Breast epithelium (tissue), 4 donors: ENCODE results near the gene SP2. TPM values are rescaled to one million over a fixed set of nuclear protein-coding genes. Genes with fewer than 3 reads are reported as not detected.
A peak's percentile ranks its signal among the peaks of the same experiment; 100 is the strongest.

ENCODE experiments used
- DNase-seq, 2 donors: peaks; one replicate each; pipeline ENCODE4 v3.0.0-alpha.2; 2019; ENCODE audit warnings: low spot score in 2 of 2
- H3K27ac ChIP-seq, 2 donors: fragments of 200-600 bp; sonication (generic) in 1 of 2; one replicate each; pipeline ENCODE4 v1.5.1; 2016 to 2019; ENCODE audit warnings: mild to moderate bottlenecking in 1 of 2
- H3K27me3 ChIP-seq, 2 donors: fragments of 200-600 bp; sonication (generic) in 1 of 2; one replicate each; pipeline versions ENCODE4 v1.5.1 to v1.6.0; 2017 to 2019; ENCODE audit warnings: control low read depth in 1 of 2, mild to moderate bottlenecking in 1 of 2
- H3K36me3 ChIP-seq: fragments of 200-600 bp; one replicate; pipeline ENCODE4 v1.5.1; 2019
- H3K4me1 ChIP-seq, 2 donors: fragments of 200-600 bp; sonication (generic); one replicate each; pipeline ENCODE4 v1.5.1; 2016 to 2019; ENCODE audit warnings: control low read depth in 1 of 2
- H3K4me3 ChIP-seq, 3 donors: fragments of 200-600 bp; sonication (generic); 1 replicate in 2 of 3; 2 replicates in 1 of 3; pipeline ENCODE4 v1.5.1; 2016 to 2019; ENCODE audit warnings: mild to moderate bottlenecking in 3 of 3, moderate library complexity in 2 of 3
- H3K9me3 ChIP-seq, 2 donors: fragments of 200-600 bp; sonication (generic) in 1 of 2; one replicate each; pipeline ENCODE4 v1.5.1; 2016 to 2019; ENCODE audit warnings: control low read depth in 1 of 2
- POLR2A ChIP-seq: fragments of 450-650 bp; IDR thresholded peaks from one replicate; pipeline ENCODE4 v1.6.1; 2016; ENCODE audit warnings: antibody characterized with exemption, mild to moderate bottlenecking, moderate library complexity
- POLR2AphosphoS5 ChIP-seq, 3 donors: sonication (generic); formaldehyde crosslinking; IDR thresholded peaks; one replicate each; pipeline ENCODE4 v1.6.1; 2017; ENCODE audit warnings: antibody characterized with exemption in 3 of 3
- intact Hi-C: fragments of 100-400 bp; cut with DNase I; formaldehyde crosslinking; loops from one replicate; pipeline ENCODE4 v1.15.1; 2023; ENCODE audit warnings: low total_unique reads
- total RNA-seq, 3 donors: library from RNA; depleted of rRNA; stranded (reverse); fragments of >200 nt; gene quantifications; one replicate each; pipeline ENCODE4 v1.1.0, GENCODE V29; 2016
- TF ChIP-seq, protein P1 (sequence below), 3 donors: fragments of 450-650 bp; IDR thresholded peaks; one replicate each; pipeline ENCODE4 v1.5.1; 2016 to 2017; ENCODE audit warnings: antibody characterized with exemption in 3 of 3, mild to moderate bottlenecking in 3 of 3, moderate library complexity in 3 of 3

SP2 gene
- total RNA-seq, 3 donors from 2014 or later, result 4.6 to 9.8 (median 5.6) TPM

DNA sequence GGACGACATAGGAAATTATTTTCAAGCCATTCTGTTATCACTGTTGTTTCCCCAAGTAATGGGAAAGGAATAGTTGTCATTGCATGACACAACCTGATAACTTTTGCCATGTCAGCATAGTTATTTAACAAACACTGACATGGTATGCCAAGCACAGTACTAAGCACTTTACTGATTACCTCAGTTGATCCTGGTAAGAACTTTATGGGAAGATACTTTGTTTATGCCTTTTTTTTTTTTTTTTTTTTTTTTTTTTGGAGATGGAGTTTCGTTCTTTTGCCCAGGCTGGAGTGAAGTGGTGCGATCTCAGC is 29.6 kb downstream of the SP2 start:
- TF ChIP-seq POLR2A, result no peak
- no peak for TF ChIP-seq POLR2AphosphoS5 (IDR thresholded peaks at IDR 0.05)
- TF ChIP-seq, protein P1, sequence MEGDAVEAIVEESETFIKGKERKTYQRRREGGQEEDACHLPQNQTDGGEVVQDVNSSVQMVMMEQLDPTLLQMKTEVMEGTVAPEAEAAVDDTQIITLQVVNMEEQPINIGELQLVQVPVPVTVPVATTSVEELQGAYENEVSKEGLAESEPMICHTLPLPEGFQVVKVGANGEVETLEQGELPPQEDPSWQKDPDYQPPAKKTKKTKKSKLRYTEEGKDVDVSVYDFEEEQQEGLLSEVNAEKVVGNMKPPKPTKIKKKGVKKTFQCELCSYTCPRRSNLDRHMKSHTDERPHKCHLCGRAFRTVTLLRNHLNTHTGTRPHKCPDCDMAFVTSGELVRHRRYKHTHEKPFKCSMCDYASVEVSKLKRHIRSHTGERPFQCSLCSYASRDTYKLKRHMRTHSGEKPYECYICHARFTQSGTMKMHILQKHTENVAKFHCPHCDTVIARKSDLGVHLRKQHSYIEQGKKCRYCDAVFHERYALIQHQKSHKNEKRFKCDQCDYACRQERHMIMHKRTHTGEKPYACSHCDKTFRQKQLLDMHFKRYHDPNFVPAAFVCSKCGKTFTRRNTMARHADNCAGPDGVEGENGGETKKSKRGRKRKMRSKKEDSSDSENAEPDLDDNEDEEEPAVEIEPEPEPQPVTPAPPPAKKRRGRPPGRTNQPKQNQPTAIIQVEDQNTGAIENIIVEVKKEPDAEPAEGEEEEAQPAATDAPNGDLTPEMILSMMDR (IDR thresholded peaks at IDR 0.05), result no peak
- intact Hi-C loops, result no loop called here
- Histone ChIP-seq H3K36me3 (peaks cover 6% of the 10 kb centered on the region), H3K4me1 (peaks cover 10 to 14% of the 10 kb centered on the region in 2 donors), H3K27ac (peak overlapping the region in 1 of 2 donors; percentile 52), H3K4me3 (no peak overlapping the region), H3K9me3 (no peaks in the 10 kb centered on the region), H3K27me3 (no peaks in the 10 kb centered on the region)
- DNase-seq, result no peak

DNA sequence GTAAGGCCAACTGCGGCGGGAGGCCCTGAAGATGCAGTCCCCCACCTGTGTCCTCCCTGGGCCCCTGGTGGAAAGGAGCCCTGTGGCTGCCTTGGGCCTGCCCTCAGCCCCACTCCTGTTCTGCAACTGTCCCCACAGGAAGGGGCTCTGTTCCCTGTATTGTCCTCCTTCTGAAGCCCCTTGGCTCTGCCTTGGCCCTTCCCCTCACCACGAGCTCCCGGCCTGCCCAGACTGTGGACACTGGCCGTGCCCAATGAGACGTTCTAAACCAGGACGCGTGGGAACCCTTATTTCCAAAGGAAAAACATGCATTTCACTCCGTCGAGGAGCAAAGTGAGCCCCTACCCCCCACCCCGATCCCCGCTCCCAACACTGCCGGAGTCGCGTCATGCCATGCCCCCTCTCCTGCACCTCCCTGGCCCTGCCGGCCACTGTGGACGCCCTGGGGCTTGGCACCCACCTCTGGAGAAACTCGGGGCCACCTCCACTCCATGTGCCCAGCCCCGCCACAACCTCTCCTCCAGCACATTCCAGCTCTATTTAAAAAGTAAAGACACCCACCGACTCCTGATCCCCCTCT is 31.9 kb downstream of the SP2 start:
- DNase-seq, result no peak
- TF ChIP-seq, protein P1 (IDR thresholded peaks at IDR 0.05), result no peak
- no peak for TF ChIP-seq POLR2A
- no peaks in the 10 kb centered on the region for H3K9me3 ChIP-seq
- peaks cover 6% of the 10 kb centered on the region for H3K36me3 ChIP-seq
- H3K27me3 ChIP-seq, result no peaks in the 10 kb centered on the region
- peaks cover 10 to 14% of the 10 kb centered on the region in 2 donors for H3K4me1 ChIP-seq
- H3K4me3 ChIP-seq, result no peak overlapping the region
- intact Hi-C loops, result no loop called here
- peak overlapping the region; percentile 76 to 87 for H3K27ac ChIP-seq

- Histone ChIP-seq H3K27me3 (no peaks in the 10 kb centered on the region), H3K27ac (peak overlapping the region; percentile 76 to 87), H3K36me3 (peaks cover 6% of the 10 kb centered on the region), H3K4me3 (no peak overlapping the region), H3K4me1 (peaks cover 10 to 14% of the 10 kb centered on the region in 2 donors), H3K9me3 (no peaks in the 10 kb centered on the region)
- no peak for DNase-seq
- TF ChIP-seq POLR2AphosphoS5 (IDR thresholded peaks at IDR 0.05) (no peak), POLR2A (no peak)
- TF ChIP-seq, protein P1 (IDR thresholded peaks at IDR 0.05), result no peak
- intact Hi-C loops, result no loop called here
Measured at GRCh38 chr17:47928415-47928814, 32.4 kb downstream of the SP2 start.

- intact Hi-C loops, result no loop called here
- DNase-seq, result no peak
- Histone ChIP-seq H3K4me1 (peaks cover 10 to 14% of the 10 kb centered on the region in 2 donors), H3K4me3 (no peak overlapping the region), H3K9me3 (no peaks in the 10 kb centered on the region), H3K27me3 (no peaks in the 10 kb centered on the region), H3K27ac (peak overlapping the region; percentile 76 to 87), H3K36me3 (peaks cover 6% of the 10 kb centered on the region)
- TF ChIP-seq POLR2A, result no peak
- TF ChIP-seq POLR2AphosphoS5 (IDR thresholded peaks at IDR 0.05), result no peak
- TF ChIP-seq, protein P1 (IDR thresholded peaks at IDR 0.05), result no peak
Measured at GRCh38 chr17:47929218-47930000, 33.4 kb downstream of the SP2 start.

DNA sequence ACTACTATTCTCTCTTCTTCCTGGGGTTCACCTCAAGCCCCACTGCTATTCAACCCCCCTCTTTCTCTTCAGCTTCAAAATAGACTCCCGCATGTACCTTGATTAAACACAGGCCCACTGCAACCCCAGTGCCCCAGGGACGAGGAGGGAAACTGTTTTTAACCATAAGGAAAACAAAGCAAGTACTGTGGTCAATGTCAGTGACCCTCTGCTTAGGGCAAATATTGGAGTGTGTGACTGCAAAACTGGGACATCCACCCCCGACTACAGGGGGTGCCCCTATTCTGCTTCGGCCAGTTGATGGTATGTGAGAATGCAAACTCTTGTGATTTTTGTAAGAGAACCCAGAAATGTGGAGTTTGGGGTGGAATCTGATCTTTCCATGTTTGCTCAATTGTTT is 35.8 kb downstream of the SP2 start:
- no peak overlapping the region for H3K4me3 ChIP-seq
- TF ChIP-seq, protein P1 (IDR thresholded peaks at IDR 0.05), result no peak
- TF ChIP-seq POLR2A, result no peak
- H3K36me3 ChIP-seq, result no peaks in the 10 kb centered on the region
- H3K27me3 ChIP-seq, result no peaks in the 10 kb centered on the region
- peak overlapping the region in 1 of 2 donors; percentile 76 for H3K27ac ChIP-seq
- intact Hi-C loops, result no loop called here
- DNase-seq, result no peak
- no peaks in the 10 kb centered on the region for H3K9me3 ChIP-seq
- peaks cover 10 to 14% of the 10 kb centered on the region in 2 donors for H3K4me1 ChIP-seq
